ENCODE results near the gene RAP1GAP2.

DNA sequence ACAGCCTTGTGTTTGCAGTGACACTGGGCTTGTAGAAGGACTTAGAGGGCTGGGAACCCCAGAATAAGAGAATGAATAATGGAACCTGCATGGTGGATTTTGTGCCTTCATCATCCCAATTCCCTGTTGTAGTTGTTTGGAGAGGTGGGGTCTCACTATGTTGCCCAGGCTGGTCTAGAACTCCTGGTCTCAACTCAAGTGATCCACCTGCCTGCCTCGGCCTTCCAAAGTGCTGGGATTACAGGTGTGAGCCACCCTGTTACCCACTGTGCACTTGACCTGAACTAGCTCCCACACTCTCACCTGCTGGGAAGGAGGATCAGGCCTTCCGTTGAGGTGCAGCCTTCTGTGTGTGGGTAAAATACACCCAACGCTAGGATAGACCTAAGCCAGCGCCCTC is 55.4 kb downstream of the RAP1GAP2 start:
- no peak for TF ChIP-seq POLR2A (IDR thresholded peaks at IDR 0.05)
- TF ChIP-seq, protein P1, sequence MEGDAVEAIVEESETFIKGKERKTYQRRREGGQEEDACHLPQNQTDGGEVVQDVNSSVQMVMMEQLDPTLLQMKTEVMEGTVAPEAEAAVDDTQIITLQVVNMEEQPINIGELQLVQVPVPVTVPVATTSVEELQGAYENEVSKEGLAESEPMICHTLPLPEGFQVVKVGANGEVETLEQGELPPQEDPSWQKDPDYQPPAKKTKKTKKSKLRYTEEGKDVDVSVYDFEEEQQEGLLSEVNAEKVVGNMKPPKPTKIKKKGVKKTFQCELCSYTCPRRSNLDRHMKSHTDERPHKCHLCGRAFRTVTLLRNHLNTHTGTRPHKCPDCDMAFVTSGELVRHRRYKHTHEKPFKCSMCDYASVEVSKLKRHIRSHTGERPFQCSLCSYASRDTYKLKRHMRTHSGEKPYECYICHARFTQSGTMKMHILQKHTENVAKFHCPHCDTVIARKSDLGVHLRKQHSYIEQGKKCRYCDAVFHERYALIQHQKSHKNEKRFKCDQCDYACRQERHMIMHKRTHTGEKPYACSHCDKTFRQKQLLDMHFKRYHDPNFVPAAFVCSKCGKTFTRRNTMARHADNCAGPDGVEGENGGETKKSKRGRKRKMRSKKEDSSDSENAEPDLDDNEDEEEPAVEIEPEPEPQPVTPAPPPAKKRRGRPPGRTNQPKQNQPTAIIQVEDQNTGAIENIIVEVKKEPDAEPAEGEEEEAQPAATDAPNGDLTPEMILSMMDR (IDR thresholded peaks at IDR 0.05): no peak

Data from heart left ventricle (tissue), 13 donors.